A673 (cell line): ENCODE measurements around the gene PRR7. TPM values are rescaled to one million over a fixed set of nuclear protein-coding genes. Genes with fewer than 3 reads are reported as not detected.
A peak's percentile ranks its signal among the peaks of the same experiment; 100 is the strongest.

ENCODE experiments used
- BruUV-seq: library from RNA; stranded (reverse); fragments of 400-500 nt; replicated peaks from 2 replicates; lab custom pipeline; 2021; lab: Mats Ljungman, UMichigan
- CTCF ChIA-PET: fragments of 300-600 bp; sonication (Branson Sonifier 250); formaldehyde crosslinking; loops from one replicate; lab custom pipeline; 2022; ENCODE audit warnings: antibody characterized with exemption; lab: Charles Lee
- POLR2A ChIA-PET: fragments of 300-600 bp; sonication (Branson Sonifier 250); formaldehyde crosslinking; loops from one replicate; lab custom pipeline; 2022; ENCODE audit warnings: antibody characterized with exemption; ENCODE audit not compliant: low non-redundant PET; lab: Charles Lee
- DNase-seq: peaks from one replicate; pipeline ENCODE4 v3.0.0-alpha.2; 2015; ENCODE audit warnings: low spot score
- H3K27ac ChIP-seq: fragments of 200-600 bp; sonication (generic); 2 replicates; pipeline ENCODE4 v1.5.1; 2016; ENCODE audit warnings: mixed run types, low read depth, mild to moderate bottlenecking, mixed read lengths, antibody characterized with exemption, low read length; ENCODE audit not compliant: poor library complexity, severe bottlenecking
- H3K27me3 ChIP-seq: fragments of 200-600 bp; sonication (generic); replicated peaks from 2 replicates; pipeline ENCODE4 v1.6.1; 2017; ENCODE audit warnings: mixed run types, low read depth, mild to moderate bottlenecking, mixed read lengths, antibody characterized with exemption, low read length; ENCODE audit not compliant: insufficient read depth, poor library complexity
- H3K36me3 ChIP-seq: fragments of 200-600 bp; sonication (generic); 2 replicates; pipeline ENCODE4 v1.6.1; 2016; ENCODE audit warnings: mixed run types, mild to moderate bottlenecking, mixed read lengths, antibody characterized with exemption, low read length; ENCODE audit not compliant: insufficient read depth, poor library complexity, severe bottlenecking
- H3K4me1 ChIP-seq: fragments of 200-600 bp; sonication (generic); 2 replicates; pipeline ENCODE4 v1.6.1; 2017; ENCODE audit warnings: mixed run types, mild to moderate bottlenecking, mixed read lengths, antibody characterized with exemption, low read length; ENCODE audit not compliant: insufficient read depth, poor library complexity, severe bottlenecking
- H3K4me3 ChIP-seq: fragments of 200-600 bp; sonication (generic); 2 replicates; pipeline ENCODE4 v1.5.1; 2016; ENCODE audit warnings: low read depth, mixed run types, mild to moderate bottlenecking, mixed read lengths, low read length; ENCODE audit not compliant: poor library complexity, severe bottlenecking
- H3K9me3 ChIP-seq: fragments of 200-600 bp; sonication (generic); 2 replicates; pipeline ENCODE4 v1.6.1; 2016; ENCODE audit warnings: mixed run types, low read depth, mild to moderate bottlenecking, mixed read lengths, antibody characterized with exemption, low read length; ENCODE audit not compliant: poor library complexity, severe bottlenecking
- EZH2 ChIP-seq: fragments of 200-600 bp; sonication (generic); IDR thresholded peaks from 2 replicates; pipeline ENCODE4 v1.6.1; 2017; ENCODE audit warnings: borderline replicate concordance, low read depth, mild to moderate bottlenecking, mixed read lengths, antibody characterized with exemption, low read length; ENCODE audit not compliant: poor library complexity, severe bottlenecking
- intact Hi-C: fragments of 100-400 bp; cut with micrococcal nuclease; formaldehyde crosslinking; loops from one replicate; pipeline ENCODE4 v1.10.0; 2022; ENCODE audit not compliant: unreplicated experiment
- total RNA-seq: library from RNA; stranded (reverse); gene quantifications from 2 replicates; pipeline ENCODE4 v1.2.3, GENCODE V29; 2021
- TF ChIP-seq, protein P1 (sequence below): fragments of 300-800, 200-600 bp; sonication (generic); conservative IDR thresholded peaks from 2 replicates; pipeline ENCODE4 v1.5.1; 2017; ENCODE audit warnings: low read depth, mild to moderate bottlenecking, antibody characterized with exemption, low read length, moderate library complexity, mixed read lengths

PRR7 gene
- total RNA-seq, 1 experiment from 2014 or later = 3.0 TPM

- intact Hi-C loops = loop anchor here (1.0 to 2.0 kb wide), 2 partner anchors 64 to 150 kb away; no protein-coding TSS in a partner anchor
- Histone ChIP-seq H3K4me3 (peak overlapping the region; percentile 62), H3K9me3 (no peaks in the 10 kb centered on the region), H3K27ac (peak overlapping the region; percentile 81), H3K4me1 (peaks cover 13% of the 10 kb centered on the region), H3K27me3 (no peaks in the 10 kb centered on the region), H3K36me3 (peaks cover 28% of the 10 kb centered on the region)
- no TSS peak for BruUV-seq
- ChIA-PET POLR2A (interaction anchor here (0.6 kb wide), 1 partner anchor 26 kb away, joined by 4 read pairs; no protein-coding TSS in a partner anchor), CTCF (interaction anchor here (0.5 to 2.5 kb wide), 5 partner anchors 18 to 64 kb away, joined by 3 to 33 read pairs (median 3); partner anchors contain the start of gene GRK6)
- TF ChIP-seq EZH2 = no peak
- TF ChIP-seq, protein P1, sequence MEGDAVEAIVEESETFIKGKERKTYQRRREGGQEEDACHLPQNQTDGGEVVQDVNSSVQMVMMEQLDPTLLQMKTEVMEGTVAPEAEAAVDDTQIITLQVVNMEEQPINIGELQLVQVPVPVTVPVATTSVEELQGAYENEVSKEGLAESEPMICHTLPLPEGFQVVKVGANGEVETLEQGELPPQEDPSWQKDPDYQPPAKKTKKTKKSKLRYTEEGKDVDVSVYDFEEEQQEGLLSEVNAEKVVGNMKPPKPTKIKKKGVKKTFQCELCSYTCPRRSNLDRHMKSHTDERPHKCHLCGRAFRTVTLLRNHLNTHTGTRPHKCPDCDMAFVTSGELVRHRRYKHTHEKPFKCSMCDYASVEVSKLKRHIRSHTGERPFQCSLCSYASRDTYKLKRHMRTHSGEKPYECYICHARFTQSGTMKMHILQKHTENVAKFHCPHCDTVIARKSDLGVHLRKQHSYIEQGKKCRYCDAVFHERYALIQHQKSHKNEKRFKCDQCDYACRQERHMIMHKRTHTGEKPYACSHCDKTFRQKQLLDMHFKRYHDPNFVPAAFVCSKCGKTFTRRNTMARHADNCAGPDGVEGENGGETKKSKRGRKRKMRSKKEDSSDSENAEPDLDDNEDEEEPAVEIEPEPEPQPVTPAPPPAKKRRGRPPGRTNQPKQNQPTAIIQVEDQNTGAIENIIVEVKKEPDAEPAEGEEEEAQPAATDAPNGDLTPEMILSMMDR = peak; percentile 60
- peak; percentile 88 for DNase-seq
Measured at GRCh38 chr5:177454397-177455035, 7.9 kb downstream of the PRR7 start.

- peak; percentile 81 for DNase-seq
- CTCF ChIA-PET = interaction anchor here (0.5 to 2.5 kb wide), 7 partner anchors 10 to 341 kb away, joined by 3 to 33 read pairs (median 7); partner anchors contain the start of gene GRK6
- intact Hi-C loops = loop anchor here (2.0 kb wide), 1 partner anchor 150 kb away; no protein-coding TSS in a partner anchor
- no TSS peak for BruUV-seq
- Histone ChIP-seq H3K27me3 (no peaks in the 10 kb centered on the region), H3K36me3 (peaks cover 31% of the 10 kb centered on the region), H3K9me3 (no peaks in the 10 kb centered on the region), H3K4me1 (peaks cover 13% of the 10 kb centered on the region), H3K27ac (peak overlapping the region; percentile 81), H3K4me3 (peak overlapping the region; percentile 62)
- POLR2A ChIA-PET = interaction anchor here (0.6 kb wide), 2 partner anchors 25 to 517 kb away, joined by 3 to 4 read pairs; no protein-coding TSS in a partner anchor
- no peak for TF ChIP-seq EZH2
- TF ChIP-seq, protein P1 = peak; percentile 62
Measured at GRCh38 chr5:177455036-177455660, 8.5 kb downstream of the PRR7 start.

GRCh38 chr5:177455661-177456590 is 9.3 kb downstream of the PRR7 start:
- POLR2A ChIA-PET = interaction anchor here (0.6 kb wide), 1 partner anchor 516 kb away, joined by 3 read pairs; no protein-coding TSS in a partner anchor
- BruUV-seq = no TSS peak
- intact Hi-C loops = loop anchor here (2.0 kb wide), 1 partner anchor 151 kb away; no protein-coding TSS in a partner anchor
- Histone ChIP-seq H3K9me3 (no peaks in the 10 kb centered on the region), H3K36me3 (peaks cover 35% of the 10 kb centered on the region), H3K27ac (peak overlapping the region; percentile 81), H3K4me3 (peak overlapping the region; percentile 62), H3K4me1 (peaks cover 13% of the 10 kb centered on the region), H3K27me3 (no peaks in the 10 kb centered on the region)
- peak; percentile 93 for DNase-seq
- CTCF ChIA-PET = interaction anchor here (0.6 to 2.5 kb wide), 5 partner anchors 9 to 342 kb away, joined by 3 to 33 read pairs (median 7); no protein-coding TSS in a partner anchor
- TF ChIP-seq, protein P1 = peak; percentile 90
- TF ChIP-seq EZH2 = no peak
